HFFc6 (cell line): ENCODE data around the gene CTDP1. TPM values are rescaled to one million over a fixed set of nuclear protein-coding genes. Genes with fewer than 3 reads are reported as not detected.

Experiments used
- DNase-seq: peaks from one replicate; pipeline ENCODE4 v3.0.0-alpha.2; 2018
- H3K27ac Mint-ChIP-seq: 2 replicates; pipeline ENCODE4 v1.8.0; 2020; ENCODE audit warnings: mild to moderate bottlenecking, mixed read lengths
- H3K27me3 Mint-ChIP-seq: 2 replicates; pipeline ENCODE4 v1.8.0; 2021; ENCODE audit warnings: mild to moderate bottlenecking, moderate library complexity, mixed read lengths; ENCODE audit not compliant: insufficient read depth
- H3K36me3 Mint-ChIP-seq: 2 replicates; pipeline ENCODE4 v1.8.0; 2021; ENCODE audit warnings: low read depth, mixed read lengths
- H3K4me1 Mint-ChIP-seq: 2 replicates; pipeline ENCODE4 v1.8.0; 2020; ENCODE audit warnings: low read depth, mixed read lengths
- H3K4me3 Mint-ChIP-seq: 2 replicates; pipeline ENCODE4 v1.8.0; 2020; ENCODE audit warnings: mild to moderate bottlenecking, moderate library complexity, mixed read lengths
- H3K9me3 Mint-ChIP-seq: 2 replicates; pipeline ENCODE4 v1.8.0; 2020; ENCODE audit warnings: mild to moderate bottlenecking, mixed read lengths
- total RNA-seq, 6 experiments: library from RNA; stranded (reverse); fragmentation: NEBNext Ultra II Directional; extraction: Animal tissue kit (Norgen Biotek cat#: 25700); gene quantifications; 2 replicates in 1 of 6; 3 replicates in 5 of 6; pipeline ENCODE4 v1.2.3, GENCODE V29; 2021
- TF ChIP-seq, protein P1 (sequence below): fragments of 200-600 bp; sonication (generic); IDR thresholded peaks from 2 replicates; pipeline ENCODE4 v1.5.0; 2021; ENCODE audit warnings: antibody characterized with exemption, mild to moderate bottlenecking

Gene CTDP1
- total RNA-seq, 6 experiments from 2014 or later: 15.6 to 18.2 (median 16.6) TPM

DNA sequence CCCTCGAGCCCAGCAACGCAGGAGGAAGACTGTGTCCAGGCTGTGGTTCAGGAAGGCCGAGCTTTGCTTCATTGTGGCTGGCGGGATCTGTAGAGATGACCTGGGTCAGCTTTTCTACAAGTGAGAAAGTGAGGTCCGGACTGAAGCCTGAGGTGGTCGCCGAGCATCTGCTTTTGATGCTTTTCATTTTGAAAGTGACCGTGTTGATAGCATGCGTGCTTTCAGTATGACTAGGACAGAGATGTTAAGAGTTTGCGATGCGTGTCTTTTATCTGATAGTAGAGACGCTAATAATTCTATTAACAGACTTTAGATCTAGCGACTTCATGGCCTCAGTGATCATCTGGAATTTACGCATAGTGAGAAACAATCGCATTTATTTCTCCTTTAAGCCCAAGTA lies 28.1 kb downstream of the CTDP1 start:
- no peaks in the 10 kb centered on the region for H3K4me1 Mint-ChIP-seq
- no peak overlapping the region for H3K27ac Mint-ChIP-seq
- H3K4me3 Mint-ChIP-seq: no peak overlapping the region
- peaks cover 53% of the 10 kb centered on the region for H3K36me3 Mint-ChIP-seq
- H3K9me3 Mint-ChIP-seq: no peaks in the 10 kb centered on the region
- no peaks in the 10 kb centered on the region for H3K27me3 Mint-ChIP-seq
- no peak for DNase-seq
- TF ChIP-seq, protein P1, sequence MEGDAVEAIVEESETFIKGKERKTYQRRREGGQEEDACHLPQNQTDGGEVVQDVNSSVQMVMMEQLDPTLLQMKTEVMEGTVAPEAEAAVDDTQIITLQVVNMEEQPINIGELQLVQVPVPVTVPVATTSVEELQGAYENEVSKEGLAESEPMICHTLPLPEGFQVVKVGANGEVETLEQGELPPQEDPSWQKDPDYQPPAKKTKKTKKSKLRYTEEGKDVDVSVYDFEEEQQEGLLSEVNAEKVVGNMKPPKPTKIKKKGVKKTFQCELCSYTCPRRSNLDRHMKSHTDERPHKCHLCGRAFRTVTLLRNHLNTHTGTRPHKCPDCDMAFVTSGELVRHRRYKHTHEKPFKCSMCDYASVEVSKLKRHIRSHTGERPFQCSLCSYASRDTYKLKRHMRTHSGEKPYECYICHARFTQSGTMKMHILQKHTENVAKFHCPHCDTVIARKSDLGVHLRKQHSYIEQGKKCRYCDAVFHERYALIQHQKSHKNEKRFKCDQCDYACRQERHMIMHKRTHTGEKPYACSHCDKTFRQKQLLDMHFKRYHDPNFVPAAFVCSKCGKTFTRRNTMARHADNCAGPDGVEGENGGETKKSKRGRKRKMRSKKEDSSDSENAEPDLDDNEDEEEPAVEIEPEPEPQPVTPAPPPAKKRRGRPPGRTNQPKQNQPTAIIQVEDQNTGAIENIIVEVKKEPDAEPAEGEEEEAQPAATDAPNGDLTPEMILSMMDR: no peak

DNA sequence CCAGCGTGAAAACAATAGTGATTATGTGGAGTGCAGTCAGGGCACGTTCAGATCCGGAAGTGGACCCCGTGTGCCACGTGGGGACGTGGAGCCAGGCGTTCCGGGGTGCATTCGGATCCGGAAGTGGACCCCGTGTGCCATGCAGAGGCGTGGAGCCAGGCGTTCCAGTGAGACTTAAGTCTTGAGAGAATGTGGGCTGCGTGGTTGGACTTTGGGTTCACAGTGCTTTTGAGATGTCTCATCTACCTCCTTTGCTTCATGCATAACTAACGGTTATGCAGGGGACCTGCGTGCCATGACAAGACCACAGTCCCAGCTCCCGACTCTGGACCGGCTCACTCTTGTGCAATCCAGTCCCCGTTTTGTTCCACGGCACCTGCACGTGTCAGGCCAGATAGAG lies 28.8 kb downstream of the CTDP1 start:
- TF ChIP-seq, protein P1: no peak
- no peak for DNase-seq
- Mint-ChIP-seq H3K27ac (no peak overlapping the region), H3K4me1 (no peaks in the 10 kb centered on the region), H3K9me3 (no peaks in the 10 kb centered on the region), H3K4me3 (no peak overlapping the region), H3K27me3 (no peaks in the 10 kb centered on the region), H3K36me3 (peaks cover 59% of the 10 kb centered on the region)

DNA sequence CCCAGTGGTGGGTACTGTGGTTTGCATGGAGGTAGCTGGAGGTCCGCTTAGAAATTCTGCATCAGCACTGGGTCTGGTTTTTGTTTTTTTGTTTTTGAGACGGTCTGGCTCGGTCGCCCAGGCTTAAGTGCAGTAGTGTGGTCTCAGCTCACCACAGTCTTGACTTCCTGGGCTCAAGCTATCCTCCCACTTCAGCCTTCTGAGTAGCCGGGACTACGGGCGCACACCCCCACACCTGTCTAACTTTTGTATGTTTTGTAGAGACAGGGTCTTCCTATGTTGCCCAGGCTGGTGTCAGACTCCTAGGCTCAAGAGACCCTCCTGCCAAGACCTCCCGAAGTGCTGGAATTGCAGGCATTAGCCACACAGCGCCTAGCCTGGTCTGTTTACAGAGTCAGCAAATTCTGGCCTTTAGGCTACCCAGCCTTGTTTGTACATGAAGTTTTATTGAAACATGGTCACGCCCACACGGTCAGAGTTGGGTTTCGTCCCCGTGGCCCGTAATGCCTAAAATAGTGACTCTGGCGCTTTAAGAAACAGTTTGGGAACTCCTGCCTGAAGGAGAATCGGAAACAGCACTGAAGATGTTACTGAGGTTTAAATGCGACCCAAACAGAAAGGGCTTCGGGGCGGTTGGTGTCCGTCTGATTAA lies 32.7 kb downstream of the CTDP1 start:
- TF ChIP-seq, protein P1: no peak
- Mint-ChIP-seq H3K9me3 (0 out of 2 replicates have a peak, but pooled peaks cover 3% of the 10 kb centered on the region), H3K36me3 (peaks cover 60% of the 10 kb centered on the region), H3K4me1 (no peaks in the 10 kb centered on the region), H3K27me3 (no peaks in the 10 kb centered on the region; the same call in 1 of the 2 replicates), H3K27ac (no peak overlapping the region), H3K4me3 (no peak overlapping the region)
- DNase-seq: no peak

DNA sequence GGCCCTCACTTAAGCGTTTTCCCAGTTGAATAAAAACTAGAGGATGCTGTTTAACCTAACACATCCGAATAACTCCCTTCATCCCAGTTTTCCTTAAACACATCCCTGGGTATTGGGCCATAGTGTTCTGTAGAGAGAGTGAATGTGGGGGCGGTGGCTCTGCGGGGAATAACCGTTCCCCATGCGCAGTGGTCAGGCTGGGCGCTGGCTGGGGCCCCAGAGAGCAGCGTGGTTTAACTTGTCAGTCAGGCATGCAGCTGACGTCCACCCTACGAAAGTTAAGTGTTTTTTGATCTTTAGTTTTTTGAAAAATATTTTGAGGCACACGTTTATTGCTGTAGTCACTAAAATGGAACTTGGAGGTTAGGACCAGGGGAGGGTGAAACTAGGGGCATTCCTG lies 33.7 kb downstream of the CTDP1 start:
- no peak for DNase-seq
- Mint-ChIP-seq H3K4me3 (no peak overlapping the region), H3K27ac (no peak overlapping the region), H3K4me1 (no peaks in the 10 kb centered on the region), H3K36me3 (peaks cover 55% of the 10 kb centered on the region), H3K27me3 (no peaks in the 10 kb centered on the region; the same call in 1 of the 2 replicates), H3K9me3 (peaks cover 6% of the 10 kb centered on the region; the same call in 1 of the 2 replicates)
- TF ChIP-seq, protein P1: no peak

DNA sequence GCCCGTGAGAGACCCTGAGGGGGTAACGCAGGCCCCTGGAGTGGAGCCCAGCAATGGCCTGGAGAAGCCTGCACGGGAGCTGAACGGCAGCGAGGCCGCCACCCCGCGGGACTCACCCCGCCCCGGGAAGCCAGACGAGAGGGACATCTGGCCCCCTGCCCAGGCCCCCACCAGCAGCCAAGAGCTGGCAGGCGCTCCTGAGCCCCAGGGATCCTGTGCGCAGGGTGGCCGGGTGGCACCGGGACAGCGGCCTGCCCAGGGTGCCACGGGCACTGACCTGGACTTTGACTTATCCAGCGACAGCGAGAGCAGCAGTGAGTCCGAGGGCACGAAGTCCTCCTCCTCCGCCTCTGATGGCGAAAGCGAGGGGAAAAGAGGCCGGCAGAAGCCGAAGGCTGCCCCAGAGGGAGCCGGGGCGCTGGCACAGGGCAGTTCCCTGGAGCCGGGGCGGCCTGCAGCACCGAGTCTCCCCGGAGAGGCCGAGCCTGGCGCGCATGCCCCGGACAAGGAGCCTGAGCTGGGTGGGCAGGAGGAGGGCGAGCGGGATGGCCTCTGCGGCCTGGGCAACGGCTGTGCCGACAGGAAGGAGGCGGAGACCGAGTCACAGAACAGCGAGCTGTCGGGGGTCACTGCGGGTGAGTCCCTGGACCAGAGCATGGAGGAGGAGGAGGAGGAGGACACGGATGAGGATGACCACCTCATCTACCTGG lies 35.1 kb downstream of the CTDP1 start:
- Mint-ChIP-seq H3K36me3 (peaks cover 64% of the 10 kb centered on the region), H3K4me1 (no peaks in the 10 kb centered on the region), H3K27ac (no peak overlapping the region), H3K4me3 (no peak overlapping the region), H3K27me3 (no peaks in the 10 kb centered on the region; the same call in 1 of the 2 replicates), H3K9me3 (peaks cover 20% of the 10 kb centered on the region)
- TF ChIP-seq, protein P1: no peak
- no peak for DNase-seq
